NCI-H1092 treated with DMSO at 0.1 percent for 48 hours (cell line): ENCODE results near the gene COLEC11.
"Not testable (repeated sequence)": the region's sequence is repeated elsewhere in the genome, so short reads cannot be mapped to it uniquely, and the experiment has no call there.

Experiments
- DNase-seq: peaks from one replicate; lab custom pipeline; 2025; lab: John Stamatoyannopoulos, UW

Gene COLEC11

DNA sequence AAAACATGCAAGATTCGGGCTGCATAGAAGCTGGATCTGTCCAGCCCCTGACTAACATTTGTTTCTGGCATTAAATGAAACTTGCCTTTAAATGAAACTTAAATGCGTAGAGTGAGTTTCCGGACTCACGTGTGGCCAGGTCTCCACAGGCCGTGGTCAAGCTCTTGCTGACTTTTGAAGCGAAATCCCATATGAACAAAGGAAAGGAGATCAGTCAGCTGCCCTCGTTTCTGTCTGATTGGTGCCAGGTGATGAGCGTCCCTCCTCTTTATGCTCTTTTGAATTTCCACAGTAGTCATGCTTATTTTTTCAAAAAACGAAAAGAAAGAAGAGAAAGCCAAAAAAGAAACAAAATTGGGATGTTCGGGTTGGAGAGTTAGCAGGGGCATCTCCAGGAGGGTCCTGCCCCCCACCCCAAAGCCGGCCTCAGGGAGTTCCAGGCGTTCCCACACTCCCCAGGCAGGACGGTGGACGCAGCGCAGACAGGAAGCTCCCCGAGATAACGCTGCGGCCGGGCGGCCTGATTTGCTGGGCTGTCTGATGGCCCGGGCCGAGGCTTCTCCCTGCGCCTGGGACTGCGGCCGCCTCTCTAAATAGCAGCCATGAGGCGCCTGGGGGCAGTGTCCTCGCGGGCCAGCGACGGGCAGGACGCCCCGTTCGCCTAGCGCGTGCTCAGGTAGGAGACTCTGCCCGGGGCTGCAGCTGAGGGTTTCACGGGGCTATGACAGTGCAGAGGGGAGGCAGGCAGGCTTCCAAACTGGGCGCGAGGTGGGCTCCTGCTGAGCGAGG is at the start of gene COLEC11:
Gene COLEC11 (plus strand): TSS at position 620 of the 789 bp plus-strand sequence. CDS start 9,229 bp downstream, outside the sequence.
- no peak for DNase-seq

- DNase-seq: no peak
Observed at GRCh38 chr2:3545788-3546478, 49.0 kb upstream of the COLEC11 start.

DNA sequence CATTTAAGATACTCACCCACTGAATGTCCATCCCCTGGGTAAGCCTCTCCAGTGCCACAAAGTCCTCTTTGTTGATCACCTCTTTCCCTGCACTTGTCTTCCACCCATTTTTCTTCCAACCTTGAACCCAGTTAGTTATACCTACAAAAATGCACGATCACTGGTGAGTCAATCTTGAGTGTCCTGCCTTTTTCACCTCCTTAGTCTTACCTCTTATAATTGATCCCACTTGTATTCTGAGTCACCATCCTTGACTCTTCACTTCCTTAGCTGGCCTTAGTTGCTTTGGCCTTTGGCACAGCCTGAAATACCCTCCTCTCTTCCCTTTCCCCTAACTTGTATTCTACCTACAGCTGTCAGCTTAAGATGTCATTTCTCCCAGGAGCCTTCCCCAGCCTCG is 47.0 kb upstream of the COLEC11 start:
- DNase-seq: no peak

DNA sequence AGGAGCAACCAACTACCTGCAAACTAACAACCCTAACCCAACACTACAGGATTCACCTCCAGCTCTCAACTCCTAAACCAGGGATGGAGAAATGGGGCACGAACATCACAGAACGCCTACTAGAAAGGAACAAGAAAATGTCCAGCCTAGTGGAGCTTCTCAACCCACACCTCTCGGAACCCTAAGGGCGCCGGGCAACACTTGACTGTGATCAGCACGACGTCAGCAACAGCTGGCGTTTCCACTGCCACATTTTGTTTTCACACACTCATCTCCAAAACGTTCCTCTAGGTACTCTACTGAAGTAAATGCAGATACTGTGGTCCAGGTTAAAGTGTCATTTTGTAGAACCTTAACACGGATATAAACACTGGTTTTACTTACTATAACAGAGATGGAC is 41.0 kb upstream of the COLEC11 start:
- DNase-seq: no peak

DNA sequence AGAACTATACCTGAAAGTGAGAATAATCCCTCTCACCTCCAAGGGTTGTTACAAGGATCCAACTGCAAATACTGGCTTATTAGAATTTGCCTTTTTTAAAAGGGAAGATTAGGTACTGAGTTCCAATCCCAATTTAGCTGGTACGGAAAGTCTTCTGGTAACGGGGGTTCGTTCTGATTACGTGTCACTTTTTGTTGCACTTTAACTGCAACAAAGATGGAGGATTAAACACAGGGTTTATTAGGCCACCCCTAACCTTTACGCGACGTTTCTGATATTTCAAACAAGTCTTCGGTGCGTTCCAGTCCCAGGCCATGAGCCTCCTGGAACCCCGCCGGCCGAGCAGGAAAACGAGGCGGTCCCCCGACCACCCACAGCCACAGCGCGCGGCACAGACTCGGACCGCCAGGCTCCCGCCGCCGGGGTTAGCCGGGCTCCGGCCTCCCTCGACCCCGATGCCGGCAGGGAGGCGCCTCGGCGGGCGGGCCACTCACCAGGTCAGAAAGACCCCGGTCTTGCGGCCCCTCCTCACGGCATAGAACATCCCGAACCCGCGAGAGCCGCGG is 37.2 kb upstream of the COLEC11 start:
- no peak for DNase-seq

GRCh38 chr2:3558205-3559014 is 36.5 kb upstream of the COLEC11 start, which contains the start of gene RNASEH1:
Gene RNASEH1 (minus strand): TSS chr2:3558333. CDS start chr2:3558260, 73 bp downstream.
- peak; percentile 89 for DNase-seq

DNA sequence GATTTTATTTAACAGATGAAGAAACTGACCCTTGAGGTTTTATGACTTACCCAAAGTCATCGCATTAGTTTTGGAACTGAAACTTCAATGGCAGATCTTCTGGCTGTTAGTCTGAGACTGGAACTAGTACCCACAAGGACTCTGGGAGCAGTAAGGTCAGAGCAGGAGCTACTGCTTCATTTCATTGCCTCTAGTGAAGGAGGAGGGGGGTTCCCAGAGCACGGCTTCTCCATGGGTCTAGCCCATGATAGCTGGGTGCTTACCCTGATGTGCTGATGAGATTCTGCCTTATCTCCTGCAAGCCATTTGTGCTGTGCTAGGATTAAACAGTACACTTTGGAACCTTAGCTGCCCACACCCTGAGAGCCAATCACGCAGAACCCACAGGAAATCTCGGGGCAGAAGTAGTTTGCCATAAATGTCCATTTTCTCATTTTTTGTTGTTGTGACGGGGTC is 31.4 kb upstream of the COLEC11 start:
- no peak for DNase-seq

- DNase-seq: no peak
Observed at GRCh38 chr2:3565117-3565516, 29.8 kb upstream of the COLEC11 start.

DNA sequence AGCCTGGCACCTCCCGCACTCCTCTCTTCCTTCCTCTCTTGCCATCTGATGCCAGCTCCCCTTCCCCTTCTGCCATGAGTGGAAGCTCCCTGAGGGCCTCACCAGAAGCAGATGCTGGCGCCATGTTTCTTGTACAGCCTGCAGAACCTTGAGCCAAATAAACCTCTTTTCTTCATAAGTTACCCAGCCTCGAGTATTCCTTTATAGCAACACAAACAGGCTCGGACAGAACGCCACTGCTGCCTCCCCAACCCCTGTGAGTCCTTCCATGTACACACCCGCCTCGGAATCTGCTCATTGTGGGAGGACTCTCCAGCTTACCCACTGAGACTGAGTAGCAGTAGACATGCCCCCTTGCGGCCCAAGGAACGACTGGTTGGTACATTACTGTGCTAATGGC is 28.1 kb upstream of the COLEC11 start:
- DNase-seq: no peak

DNA sequence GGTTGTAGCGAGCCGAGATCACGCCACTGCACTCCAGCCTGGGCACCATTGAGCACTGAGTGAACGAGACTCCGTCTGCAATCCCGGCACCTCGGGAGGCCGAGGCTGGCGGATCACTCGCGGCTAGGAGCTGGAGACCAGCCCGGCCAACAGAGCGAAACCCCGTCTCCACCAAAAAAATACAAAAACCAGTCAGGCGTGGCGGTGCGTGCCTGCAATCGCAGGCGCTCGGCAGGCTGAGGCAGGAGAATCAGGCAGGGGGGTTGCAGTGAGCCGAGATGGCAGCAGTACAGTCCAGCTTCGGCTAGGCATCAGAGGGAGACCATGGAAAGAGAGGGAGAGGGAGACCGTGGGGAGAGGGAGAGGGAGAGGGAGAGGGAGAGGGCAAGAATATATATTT is 25.3 kb upstream of the COLEC11 start:
- DNase-seq: not testable (repeated sequence)

DNA sequence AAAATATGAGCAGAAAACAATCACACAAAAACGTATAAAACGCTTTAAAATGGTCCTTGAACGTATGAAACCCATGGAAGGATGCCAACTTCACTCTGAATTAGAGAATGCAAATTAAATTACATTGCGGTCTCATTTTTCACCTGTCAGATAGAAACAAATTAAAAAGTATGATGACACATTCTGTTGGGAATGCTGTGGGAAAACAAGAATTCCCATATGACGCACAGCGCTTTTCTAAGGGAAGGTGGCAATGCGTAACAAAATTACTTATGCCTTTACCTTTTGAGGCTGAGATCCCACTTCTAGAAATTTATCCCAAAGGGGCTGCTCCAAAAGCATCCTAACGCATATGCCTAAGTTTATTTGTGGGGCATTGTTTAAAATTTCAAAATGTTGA is 23.6 kb upstream of the COLEC11 start:
- DNase-seq: no peak

- no peak for DNase-seq
Observed at GRCh38 chr2:3572620-3573019, 22.3 kb upstream of the COLEC11 start.

- no peak for DNase-seq
Observed at GRCh38 chr2:3574155-3574554, 20.8 kb upstream of the COLEC11 start.

DNA sequence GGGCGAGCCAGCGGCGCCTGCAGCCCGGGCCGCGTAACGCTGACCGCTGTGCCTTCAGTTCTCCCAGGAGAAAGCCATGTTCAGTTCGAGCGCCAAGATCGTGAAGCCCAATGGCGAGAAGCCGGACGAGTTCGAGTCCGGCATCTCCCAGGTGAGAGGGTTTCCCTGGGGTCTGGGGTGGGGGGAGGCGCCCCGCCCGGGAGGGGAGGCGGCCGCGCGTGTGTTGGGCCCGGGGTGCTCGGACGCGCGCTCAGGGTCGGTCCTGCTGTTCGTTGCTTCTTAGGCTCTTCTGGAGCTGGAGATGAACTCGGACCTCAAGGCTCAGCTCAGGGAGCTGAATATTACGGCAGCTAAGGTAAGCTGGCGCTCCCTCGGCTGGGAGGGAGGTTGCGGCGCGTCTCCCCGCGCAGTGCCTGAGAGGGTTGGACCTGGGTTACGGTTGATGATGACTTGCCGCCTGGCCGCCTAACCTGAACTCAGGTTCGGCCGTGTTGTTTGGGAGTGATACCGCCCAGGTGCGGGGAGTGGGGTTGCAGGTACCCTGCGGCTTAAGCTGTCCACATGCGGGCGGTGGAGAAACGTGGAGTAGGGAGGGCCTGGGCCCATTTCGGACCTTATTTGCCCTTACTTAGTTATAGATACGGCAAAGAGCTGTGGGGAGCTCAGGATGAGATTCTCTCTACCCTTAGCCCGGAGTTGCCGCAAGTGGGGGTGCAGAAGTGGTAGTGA is 19.2 kb upstream of the COLEC11 start:
- no peak for DNase-seq

DNA sequence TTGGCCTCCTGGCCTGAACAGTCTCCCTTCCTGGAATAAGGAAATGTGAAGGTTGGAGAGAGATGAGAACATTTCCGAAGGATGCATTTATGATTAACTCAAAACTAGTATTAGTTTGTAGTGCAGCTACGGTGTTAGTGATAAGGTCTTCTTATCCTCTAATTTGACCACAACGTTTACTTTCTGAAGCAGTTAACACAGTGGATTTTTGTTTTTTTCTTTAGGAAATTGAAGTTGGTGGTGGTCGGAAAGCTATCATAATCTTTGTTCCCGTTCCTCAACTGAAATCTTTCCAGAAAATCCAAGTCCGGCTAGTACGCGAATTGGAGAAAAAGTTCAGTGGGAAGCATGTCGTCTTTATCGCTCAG is 18.7 kb upstream of the COLEC11 start:
- DNase-seq: not testable (repeated sequence)

DNA sequence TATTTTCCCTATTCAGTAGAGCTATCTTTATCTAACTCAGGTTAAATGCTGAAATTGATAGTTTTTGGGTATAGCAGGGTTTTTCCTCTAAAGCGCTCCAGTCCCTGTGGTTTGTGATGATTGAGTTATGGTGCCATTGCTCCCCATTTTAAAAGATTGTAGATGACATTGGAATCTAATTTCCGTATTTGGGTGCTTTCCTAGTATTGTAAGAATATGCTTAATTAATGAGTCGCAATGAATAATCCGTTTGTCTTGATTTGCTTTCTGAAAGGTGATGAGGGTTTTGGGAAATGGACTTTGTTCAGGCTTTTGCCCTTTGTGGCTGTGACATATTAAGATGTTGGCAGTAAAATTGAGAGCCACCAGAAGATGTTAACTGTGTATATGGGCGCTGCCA is 15.9 kb upstream of the COLEC11 start:
- DNase-seq: no peak

DNA sequence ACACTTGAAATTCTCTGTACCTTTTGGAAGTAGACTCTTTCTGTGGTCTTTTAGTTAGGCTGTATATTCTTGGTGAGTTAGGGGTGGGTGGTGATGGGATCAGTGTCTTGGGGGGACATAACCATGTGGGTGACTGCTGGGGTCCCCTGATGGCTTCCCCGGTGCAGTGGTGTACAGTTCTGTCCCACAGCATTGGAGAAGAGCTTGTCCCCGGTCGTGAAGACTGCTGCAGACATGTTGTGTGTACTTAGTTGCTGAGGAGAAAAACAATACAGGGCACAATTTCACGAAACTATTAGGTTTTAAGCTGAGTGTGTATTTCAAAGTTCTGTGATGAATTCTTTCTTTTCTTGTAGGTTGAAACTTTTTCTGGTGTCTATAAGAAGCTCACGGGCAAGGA is 14.5 kb upstream of the COLEC11 start:
- no peak for DNase-seq

- DNase-seq: no peak
Observed at GRCh38 chr2:3581367-3582262, 13.3 kb upstream of the COLEC11 start.

DNA sequence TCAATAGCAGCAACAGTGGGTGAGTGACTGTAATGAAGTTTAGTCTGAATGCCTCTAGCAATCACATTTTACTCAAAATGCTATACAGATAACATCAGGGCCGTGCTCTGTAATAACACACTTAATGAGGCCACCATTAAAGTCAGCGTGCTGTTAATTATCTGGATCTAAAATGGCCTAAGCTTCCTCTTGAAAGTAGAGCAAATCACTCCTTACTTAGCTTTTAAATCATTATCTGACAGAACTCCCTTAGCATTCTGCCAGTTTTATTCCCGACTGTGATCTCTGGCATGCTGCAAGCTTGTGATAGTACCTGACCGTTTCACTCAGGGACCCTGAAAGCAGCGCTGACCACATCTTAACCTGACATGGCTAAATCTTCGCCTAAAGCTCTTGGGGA is 10.8 kb upstream of the COLEC11 start:
- no peak for DNase-seq

- no peak for DNase-seq
Observed at GRCh38 chr2:3584608-3585260, 10.2 kb upstream of the COLEC11 start.
